ENCODE measurements around the gene TUBB3.

TUBB3 gene

DNA sequence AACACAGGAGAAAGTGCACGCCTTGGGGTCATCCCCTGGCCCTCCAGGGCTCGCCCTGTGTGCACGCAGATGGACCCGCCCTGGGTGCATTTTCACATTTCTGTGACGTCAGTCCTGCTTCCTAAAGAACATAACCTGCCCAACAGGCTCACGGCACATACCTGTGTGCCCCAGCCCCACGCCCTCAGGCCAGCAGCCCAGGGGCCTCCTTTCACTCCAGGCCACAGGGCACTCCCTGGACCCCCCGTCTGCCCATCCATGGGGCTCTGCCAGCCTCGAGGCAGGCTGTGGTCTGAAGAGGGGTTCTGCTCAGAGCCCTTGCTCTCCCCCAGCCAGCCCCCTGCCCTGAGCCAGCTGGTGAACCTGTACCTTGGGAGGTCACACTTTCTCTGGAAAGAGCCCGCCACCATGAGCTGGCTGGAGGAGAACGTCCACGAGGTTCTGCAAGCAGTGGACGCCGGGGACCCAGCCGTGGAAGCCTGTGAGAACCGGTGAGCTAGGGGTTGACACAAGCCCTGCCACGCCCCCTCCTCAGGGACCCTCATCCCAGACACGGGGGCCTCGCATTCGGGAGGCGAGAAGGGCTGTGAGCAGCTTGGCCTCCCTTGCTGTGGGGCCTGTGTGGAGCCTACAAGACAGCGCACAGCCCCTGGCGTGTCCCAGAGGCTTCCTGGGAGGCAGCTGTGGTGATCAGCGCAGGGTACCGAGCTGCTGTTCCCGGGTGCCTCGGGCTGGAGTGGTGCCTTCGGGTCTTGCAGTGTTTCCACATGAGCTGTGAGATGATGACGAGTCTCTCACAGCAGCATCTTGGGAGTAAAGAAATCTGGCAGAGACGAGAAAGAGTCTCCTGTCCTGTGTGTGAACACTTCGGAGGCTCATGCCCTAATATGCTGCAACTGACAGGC is 18.3 kb upstream of the TUBB3 start (continued):
- TF ChIP-seq, protein P1, sequence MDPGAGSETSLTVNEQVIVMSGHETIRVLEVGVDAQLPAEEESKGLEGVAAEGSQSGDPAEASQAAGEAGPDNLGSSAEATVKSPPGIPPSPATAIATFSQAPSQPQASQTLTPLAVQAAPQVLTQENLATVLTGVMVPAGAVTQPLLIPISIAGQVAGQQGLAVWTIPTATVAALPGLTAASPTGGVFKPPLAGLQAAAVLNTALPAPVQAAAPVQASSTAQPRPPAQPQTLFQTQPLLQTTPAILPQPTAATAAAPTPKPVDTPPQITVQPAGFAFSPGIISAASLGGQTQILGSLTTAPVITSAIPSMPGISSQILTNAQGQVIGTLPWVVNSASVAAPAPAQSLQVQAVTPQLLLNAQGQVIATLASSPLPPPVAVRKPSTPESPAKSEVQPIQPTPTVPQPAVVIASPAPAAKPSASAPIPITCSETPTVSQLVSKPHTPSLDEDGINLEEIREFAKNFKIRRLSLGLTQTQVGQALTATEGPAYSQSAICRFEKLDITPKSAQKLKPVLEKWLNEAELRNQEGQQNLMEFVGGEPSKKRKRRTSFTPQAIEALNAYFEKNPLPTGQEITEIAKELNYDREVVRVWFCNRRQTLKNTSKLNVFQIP (CRISPR knock-in tag; IDR thresholded peaks at IDR 0.05; ENCODE audit: borderline replicate concordance, low read depth), result no peak

DNA sequence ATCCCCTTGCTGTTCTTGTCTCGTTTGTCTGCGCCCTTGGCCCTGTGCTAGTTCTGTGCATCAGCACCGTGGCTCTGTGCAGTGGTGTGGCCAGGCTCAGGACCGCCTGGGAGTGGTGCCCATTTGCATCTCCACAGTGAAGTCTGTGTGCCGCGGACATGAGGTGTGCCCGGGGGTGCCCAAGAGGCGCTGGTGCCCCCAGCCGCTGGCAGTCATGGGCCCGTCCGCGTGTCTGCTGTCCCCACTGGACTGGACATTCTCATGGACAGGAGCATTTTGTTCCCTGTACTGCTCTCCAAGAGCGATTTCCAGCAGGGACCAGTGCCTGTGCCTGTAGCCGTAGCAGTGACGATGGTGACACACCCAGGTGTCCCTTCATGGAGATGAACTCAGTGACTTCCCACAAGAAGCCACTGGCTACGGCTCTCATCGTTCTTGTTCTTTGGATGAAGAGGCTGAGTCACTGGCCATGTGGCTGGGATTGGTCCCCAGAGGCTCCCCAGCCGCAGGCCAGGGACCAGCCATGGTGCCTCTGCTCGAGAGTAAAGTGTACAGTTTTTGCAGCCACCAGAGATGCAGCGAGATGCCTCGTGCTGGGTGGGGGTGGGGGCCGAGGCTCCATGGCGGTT is 17.5 kb upstream of the TUBB3 start:
- TF ChIP-seq, protein P2, sequence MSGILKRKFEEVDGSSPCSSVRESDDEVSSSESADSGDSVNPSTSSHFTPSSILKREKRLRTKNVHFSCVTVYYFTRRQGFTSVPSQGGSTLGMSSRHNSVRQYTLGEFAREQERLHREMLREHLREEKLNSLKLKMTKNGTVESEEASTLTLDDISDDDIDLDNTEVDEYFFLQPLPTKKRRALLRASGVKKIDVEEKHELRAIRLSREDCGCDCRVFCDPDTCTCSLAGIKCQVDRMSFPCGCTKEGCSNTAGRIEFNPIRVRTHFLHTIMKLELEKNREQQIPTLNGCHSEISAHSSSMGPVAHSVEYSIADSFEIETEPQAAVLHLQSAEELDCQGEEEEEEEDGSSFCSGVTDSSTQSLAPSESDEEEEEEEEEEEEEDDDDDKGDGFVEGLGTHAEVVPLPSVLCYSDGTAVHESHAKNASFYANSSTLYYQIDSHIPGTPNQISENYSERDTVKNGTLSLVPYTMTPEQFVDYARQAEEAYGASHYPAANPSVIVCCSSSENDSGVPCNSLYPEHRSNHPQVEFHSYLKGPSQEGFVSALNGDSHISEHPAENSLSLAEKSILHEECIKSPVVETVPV (CRISPR knock-in tag; IDR thresholded peaks at IDR 0.05), result no peak
- no peak for TF ChIP-seq CREB5 (CRISPR knock-in tag; IDR thresholded peaks at IDR 0.05; ENCODE audit: low read depth)
- TF ChIP-seq ZNF565 (CRISPR knock-in tag; conservative IDR thresholded peaks at IDR 0.05; ENCODE audit: low read depth), result no peak
- TF ChIP-seq ARNTL (CRISPR knock-in tag; IDR thresholded peaks at IDR 0.05; ENCODE audit: borderline replicate concordance, low read depth), result no peak
- no peak for TF ChIP-seq ZNF8 (CRISPR knock-in tag; IDR thresholded peaks at IDR 0.05)
- TF ChIP-seq ISL1 (CRISPR knock-in tag; IDR thresholded peaks at IDR 0.05), result no peak
- TF ChIP-seq TCF4 (CRISPR knock-in tag; IDR thresholded peaks at IDR 0.05; ENCODE audit: borderline replicate concordance), result no peak
- no peak; the same call in 2 of the 3 replicates for ATAC-seq

GRCh38 chr16:89906140-89907025 is 16.8 kb upstream of the TUBB3 start:
- ATAC-seq, result no peak
- TF ChIP-seq SNAI2 (CRISPR knock-in tag; IDR thresholded peaks at IDR 0.05) (no peak), CSDC2 (CRISPR knock-in tag; IDR thresholded peaks at IDR 0.05) (no peak), GLIS3 (CRISPR knock-in tag; IDR thresholded peaks at IDR 0.05) (no peak), OSR1 (CRISPR knock-in tag; IDR thresholded peaks at IDR 0.05) (no peak)

GRCh38 chr16:89907055-89907814 is 15.9 kb upstream of the TUBB3 start:
- ATAC-seq, result no peak
- TF ChIP-seq ISL1 (CRISPR knock-in tag; IDR thresholded peaks at IDR 0.05), result no peak
- TF ChIP-seq ZNF70 (CRISPR knock-in tag; IDR thresholded peaks at IDR 0.05), result no peak
- TF ChIP-seq OSR1 (CRISPR knock-in tag; IDR thresholded peaks at IDR 0.05), result no peak
- TF ChIP-seq TCF4 (CRISPR knock-in tag; IDR thresholded peaks at IDR 0.05; ENCODE audit: borderline replicate concordance), result no peak
- no peak for TF ChIP-seq TOX (CRISPR knock-in tag; IDR thresholded peaks at IDR 0.05; ENCODE audit: borderline replicate concordance)
- no peak for TF ChIP-seq ARNTL (CRISPR knock-in tag; IDR thresholded peaks at IDR 0.05; ENCODE audit: borderline replicate concordance, low read depth)
- TF ChIP-seq, protein P1 (CRISPR knock-in tag; IDR thresholded peaks at IDR 0.05; ENCODE audit: borderline replicate concordance, low read depth), result no peak
- TF ChIP-seq, protein P2 (CRISPR knock-in tag; IDR thresholded peaks at IDR 0.05), result no peak
- no peak for TF ChIP-seq CREB5 (CRISPR knock-in tag; IDR thresholded peaks at IDR 0.05; ENCODE audit: low read depth)
